Hepatocyte (in vitro differentiated cells): ENCODE data around the gene KIR3DL3. TPM values are rescaled to one million over a fixed set of nuclear protein-coding genes. Genes with fewer than 3 reads are reported as not detected.
"Not testable (repeated sequence)": the region's sequence is repeated elsewhere in the genome, so short reads cannot be mapped to it uniquely, and the experiment has no call there.

Source experiments
- DNase-seq: peaks from one replicate; pipeline ENCODE4 v3.0.0-alpha.2; 2016; ENCODE audit warnings: low spot score
- H2AFZ ChIP-seq: fragments of 200-600 bp; sonication (generic); 2 replicates; pipeline ENCODE4 v1.6.0; 2016; ENCODE audit warnings: antibody characterized with exemption, mild to moderate bottlenecking
- H3K27ac ChIP-seq: fragments of 200-600 bp; sonication (generic); 2 replicates; pipeline ENCODE4 v1.5.1; 2016; ENCODE audit warnings: mild to moderate bottlenecking
- H3K27me3 ChIP-seq: fragments of 200-600 bp; sonication (generic); 2 replicates; pipeline ENCODE4 v1.6.1; 2016
- H3K36me3 ChIP-seq: fragments of 200-600 bp; sonication (generic); replicated peaks from 2 replicates; pipeline ENCODE4 v1.5.1; 2016; ENCODE audit warnings: low read depth; ENCODE audit not compliant: insufficient read depth
- H3K4me1 ChIP-seq: fragments of 200-600 bp; sonication (generic); 2 replicates; pipeline ENCODE4 v1.5.1; 2016; ENCODE audit warnings: mild to moderate bottlenecking, moderate library complexity; ENCODE audit not compliant: insufficient read depth
- H3K4me2 ChIP-seq: fragments of 200-600 bp; sonication (generic); 2 replicates; pipeline ENCODE4 v1.6.0; 2016
- H3K4me3 ChIP-seq: fragments of 200-600 bp; sonication (generic); 2 replicates; pipeline ENCODE4 v1.5.1; 2016; ENCODE audit warnings: mild to moderate bottlenecking
- H3K79me2 ChIP-seq: fragments of 200-600 bp; sonication (generic); 2 replicates; pipeline ENCODE4 v1.6.0; 2017; ENCODE audit warnings: mild to moderate bottlenecking
- H3K9me2 ChIP-seq: fragments of 200-600 bp; sonication (generic); replicated peaks from 2 replicates; pipeline ENCODE4 v1.6.0; 2017; ENCODE audit warnings: mild to moderate bottlenecking; ENCODE audit not compliant: insufficient read depth
- H3K9me3 ChIP-seq: fragments of 200-600 bp; sonication (generic); 2 replicates; pipeline ENCODE4 v1.5.1; 2016; ENCODE audit warnings: low read depth, mild to moderate bottlenecking
- H4K20me1 ChIP-seq: fragments of 200-600 bp; sonication (generic); 2 replicates; pipeline ENCODE4 v1.6.0; 2016; ENCODE audit warnings: mild to moderate bottlenecking; ENCODE audit not compliant: insufficient read depth, poor library complexity, severe bottlenecking
- CTCF ChIP-seq: fragments of 200-600 bp; sonication (generic); IDR thresholded peaks from 2 replicates; pipeline ENCODE4 v1.5.1; 2016; ENCODE audit warnings: antibody characterized with exemption, mild to moderate bottlenecking; ENCODE audit not compliant: poor library complexity
- EZH2 ChIP-seq: fragments of 200-600 bp; sonication (generic); IDR thresholded peaks from 2 replicates; pipeline ENCODE4 v1.6.1; 2016; ENCODE audit warnings: antibody characterized with exemption, mild to moderate bottlenecking, borderline replicate concordance
- EZH2phosphoT487 ChIP-seq: fragments of 200-600 bp; sonication (generic); IDR thresholded peaks from one replicate; pipeline ENCODE4 v1.6.1; 2018; ENCODE audit warnings: antibody characterized with exemption, mild to moderate bottlenecking, low read depth, moderate library complexity; ENCODE audit not compliant: unreplicated experiment, severe bottlenecking
- WGBS: methylation state at CpG from one replicate; pipeline ENCODE4 v1.1.6; 2016; ENCODE audit warnings: low lambda C conversion rate; ENCODE audit errors: missing lambda C conversion rate; 5-methylcytosine and 5-hydroxymethylcytosine counted together
- polyA plus RNA-seq: library from polyadenylated mRNA; unstranded; fragments of >200 nt; fragmentation: Nextera tagmentation; extraction: Ambion mirVana; gene quantifications from 2 replicates; pipeline ENCODE4 v1.2.1, GENCODE V29; 2016
- total RNA-seq: library from RNA; depleted of rRNA; stranded (reverse); fragments of >200 nt; gene quantifications from 2 replicates; pipeline ENCODE4 v1.2.3, GENCODE V29; 2014

Gene KIR3DL3
- total and polyA plus RNA-seq, 2 experiments from 2014 or later, result not detected

- Histone ChIP-seq H2AFZ (no peak overlapping the region), H3K27ac (no peak overlapping the region), H3K4me3 (no peak overlapping the region), H3K9me2 (no peaks in the 10 kb centered on the region), H3K4me2 (no peak overlapping the region), H3K9me3 (no peaks in the 10 kb centered on the region), H3K79me2 (no peaks in the 10 kb centered on the region), H3K36me3 (no peaks in the 10 kb centered on the region), H4K20me1 (no peaks in the 10 kb centered on the region), H3K27me3 (no peaks in the 10 kb centered on the region), H3K4me1 (no peaks in the 10 kb centered on the region)
- 61% methylated on average over 18 of the region's 18 CpGs for WGBS
- no peak for DNase-seq
- TF ChIP-seq EZH2, result no peak
- TF ChIP-seq EZH2phosphoT487, result no peak
- TF ChIP-seq CTCF, result no peak
Observed at GRCh38 chr19:54709212-54709948, 14.9 kb upstream of the KIR3DL3 start.

- not testable (repeated sequence) for DNase-seq, H3K4me1 ChIP-seq, H2AFZ ChIP-seq, H3K9me3 ChIP-seq, H3K4me3 ChIP-seq, H3K79me2 ChIP-seq, H4K20me1 ChIP-seq, H3K27me3 ChIP-seq, H3K4me2 ChIP-seq, H3K9me2 ChIP-seq, H3K36me3 ChIP-seq, H3K27ac ChIP-seq
- WGBS, result 71% methylated on average over 10 of the region's 13 CpGs
Observed at GRCh38 chr19:54709956-54710355, 14.3 kb upstream of the KIR3DL3 start.

DNA sequence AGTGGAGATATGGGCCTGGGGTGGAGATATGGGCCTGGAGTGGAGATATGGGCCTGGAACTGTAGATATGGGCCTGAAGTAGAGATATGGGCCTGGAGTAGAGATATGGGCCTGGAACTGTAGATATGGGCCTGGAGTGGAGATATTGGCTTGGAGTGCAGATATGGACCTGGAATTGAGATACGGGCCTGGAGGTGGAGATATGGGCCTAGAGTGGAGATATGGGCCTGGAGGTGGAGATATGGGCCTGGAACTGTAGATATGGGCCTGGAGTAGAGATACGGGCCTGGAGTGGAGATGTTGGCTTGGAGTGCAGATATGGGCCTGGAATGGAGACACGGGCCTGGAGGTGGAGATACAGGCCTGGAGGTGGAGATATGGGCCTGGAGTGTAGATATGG lies 402 bp downstream of the KIR3DL3 start:
- Histone ChIP-seq H3K4me1 (no peaks in the 10 kb centered on the region), H3K79me2 (no peaks in the 10 kb centered on the region), H4K20me1 (no peaks in the 10 kb centered on the region), H3K36me3 (no peaks in the 10 kb centered on the region), H3K27me3 (no peaks in the 10 kb centered on the region), H3K4me2 (no peak overlapping the region), H3K9me2 (no peaks in the 10 kb centered on the region), H3K9me3 (peaks cover 4% of the 10 kb centered on the region), H3K27ac (no peak overlapping the region), H2AFZ (no peak overlapping the region), H3K4me3 (no peak overlapping the region)
- WGBS, result 78% methylated on average over 3 of the region's 3 CpGs
- no peak for DNase-seq
- TF ChIP-seq EZH2, result no peak
- TF ChIP-seq EZH2phosphoT487, result no peak
- no peak for TF ChIP-seq CTCF

- Histone ChIP-seq H3K4me1 (no peaks in the 10 kb centered on the region), H3K27ac (no peak overlapping the region), H3K4me2 (no peak overlapping the region), H4K20me1 (no peaks in the 10 kb centered on the region), H2AFZ (no peak overlapping the region), H3K36me3 (no peaks in the 10 kb centered on the region), H3K9me2 (no peaks in the 10 kb centered on the region), H3K4me3 (no peak overlapping the region), H3K9me3 (peaks cover 4% of the 10 kb centered on the region), H3K79me2 (no peaks in the 10 kb centered on the region), H3K27me3 (no peaks in the 10 kb centered on the region)
- no peak for DNase-seq
- 67% methylated on average over 7 of the region's 7 CpGs for WGBS
- TF ChIP-seq EZH2phosphoT487 (no peak), EZH2 (no peak), CTCF (no peak)
Observed at GRCh38 chr19:54725321-54725720, 1.1 kb downstream of the KIR3DL3 start.
